Measurements from ENCODE around the gene NODAL. TPM values are rescaled to one million over a fixed set of nuclear protein-coding genes. Genes with fewer than 3 reads are reported as not detected.

NODAL gene
- total RNA-seq, 1 experiment from 2014 or later = not detected

- no peak for ATAC-seq
- Histone ChIP-seq H3K27me3 (ENCODE audit: low read length) (peaks cover 19% of the 10 kb centered on the region), H4K20me1 (ENCODE audit: low read length) (no peaks in the 10 kb centered on the region), H3K4me3 (ENCODE audit: low read length) (no peak overlapping the region), H3K9me3 (ENCODE audit: low read length) (no peaks in the 10 kb centered on the region), H3K27ac (ENCODE audit: low read length) (no peak overlapping the region), H3F3A (ENCODE audit: low read length, unreplicated experiment) (no peaks in the 10 kb centered on the region), H3K79me2 (ENCODE audit: low read length) (no peaks in the 10 kb centered on the region), H2AFZ (ENCODE audit: low read length) (no peak overlapping the region), H3K4me1 (ENCODE audit: insufficient read depth, low read length) (peaks cover 14% of the 10 kb centered on the region), H3K36me3 (ENCODE audit: low read depth, low read length) (no peaks in the 10 kb centered on the region), H3K9me2 (replicated peaks; ENCODE audit: low read length) (no peaks in the 10 kb centered on the region), H3K4me2 (ENCODE audit: low read length) (no peak overlapping the region), H3K9ac (ENCODE audit: low read length) (no peak overlapping the region)
- POLR2A ChIA-PET (ENCODE audit: unreplicated experiment) = no interaction called here
- CTCF ChIA-PET = no interaction called here
- DNase-seq = no peak
- TF ChIP-seq, protein P1, sequence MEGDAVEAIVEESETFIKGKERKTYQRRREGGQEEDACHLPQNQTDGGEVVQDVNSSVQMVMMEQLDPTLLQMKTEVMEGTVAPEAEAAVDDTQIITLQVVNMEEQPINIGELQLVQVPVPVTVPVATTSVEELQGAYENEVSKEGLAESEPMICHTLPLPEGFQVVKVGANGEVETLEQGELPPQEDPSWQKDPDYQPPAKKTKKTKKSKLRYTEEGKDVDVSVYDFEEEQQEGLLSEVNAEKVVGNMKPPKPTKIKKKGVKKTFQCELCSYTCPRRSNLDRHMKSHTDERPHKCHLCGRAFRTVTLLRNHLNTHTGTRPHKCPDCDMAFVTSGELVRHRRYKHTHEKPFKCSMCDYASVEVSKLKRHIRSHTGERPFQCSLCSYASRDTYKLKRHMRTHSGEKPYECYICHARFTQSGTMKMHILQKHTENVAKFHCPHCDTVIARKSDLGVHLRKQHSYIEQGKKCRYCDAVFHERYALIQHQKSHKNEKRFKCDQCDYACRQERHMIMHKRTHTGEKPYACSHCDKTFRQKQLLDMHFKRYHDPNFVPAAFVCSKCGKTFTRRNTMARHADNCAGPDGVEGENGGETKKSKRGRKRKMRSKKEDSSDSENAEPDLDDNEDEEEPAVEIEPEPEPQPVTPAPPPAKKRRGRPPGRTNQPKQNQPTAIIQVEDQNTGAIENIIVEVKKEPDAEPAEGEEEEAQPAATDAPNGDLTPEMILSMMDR (conservative IDR thresholded peaks at IDR 0.05; ENCODE audit: low read depth, low read length) = no peak
- TF ChIP-seq EZH2 (IDR thresholded peaks at IDR 0.05; ENCODE audit: low read length, unreplicated experiment) (no peak), EZH2phosphoT487 (IDR thresholded peaks at IDR 0.05; ENCODE audit: borderline replicate concordance, low read length) (no peak)
- BruUV-seq (replicated peaks) = no TSS peak
- intact Hi-C loops (cut with micrococcal nuclease) = no loop called here
Observed at GRCh38 chr10:70466951-70467350, 25.5 kb upstream of the NODAL start.

DNA sequence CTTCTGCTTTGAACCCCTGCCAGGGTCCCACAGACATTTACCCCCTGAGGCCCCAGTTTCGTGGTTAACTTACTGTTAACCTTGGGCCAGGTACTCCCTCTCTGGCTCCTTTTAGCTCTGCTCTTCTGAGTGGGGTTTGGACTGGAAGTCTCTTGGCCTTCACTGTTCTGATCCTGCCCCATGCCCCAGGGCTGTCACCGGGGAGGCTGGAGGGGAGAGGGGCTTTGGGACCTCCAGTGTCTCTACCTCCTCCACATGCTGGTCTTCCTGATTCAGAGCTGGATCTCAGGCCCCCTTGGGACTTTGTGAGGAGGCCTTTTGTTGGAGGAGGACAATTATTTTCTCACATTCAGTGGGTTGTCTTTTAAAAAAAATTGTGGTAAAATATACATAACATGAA is 24.4 kb upstream of the NODAL start:
- no peaks in the 10 kb centered on the region for H3K36me3 ChIP-seq (ENCODE audit: low read depth, low read length)
- intact Hi-C loops (cut with micrococcal nuclease) = no loop called here
- H2AFZ ChIP-seq (ENCODE audit: low read length) = no peak overlapping the region
- no peaks in the 10 kb centered on the region for H3K79me2 ChIP-seq (ENCODE audit: low read length)
- no peak overlapping the region for H3K27ac ChIP-seq (ENCODE audit: low read length)
- H3K4me3 ChIP-seq (ENCODE audit: low read length) = no peak overlapping the region
- TF ChIP-seq, protein P1 (conservative IDR thresholded peaks at IDR 0.05; ENCODE audit: low read depth, low read length) = no peak
- TF ChIP-seq EZH2 (IDR thresholded peaks at IDR 0.05; ENCODE audit: low read length, unreplicated experiment) (no peak), EZH2phosphoT487 (IDR thresholded peaks at IDR 0.05; ENCODE audit: borderline replicate concordance, low read length) (no peak)
- no peaks in the 10 kb centered on the region for H3K9me2 ChIP-seq (replicated peaks; ENCODE audit: low read length)
- H3K4me1 ChIP-seq (ENCODE audit: insufficient read depth, low read length) = peaks cover 19% of the 10 kb centered on the region
- no peak overlapping the region for H3K9ac ChIP-seq (ENCODE audit: low read length)
- BruUV-seq (replicated peaks) = no TSS peak
- CTCF ChIA-PET = no interaction called here
- no peak for DNase-seq
- peaks cover 19% of the 10 kb centered on the region for H3K27me3 ChIP-seq (ENCODE audit: low read length)
- H3K9me3 ChIP-seq (ENCODE audit: low read length) = no peaks in the 10 kb centered on the region
- no peaks in the 10 kb centered on the region for H3F3A ChIP-seq (ENCODE audit: low read length, unreplicated experiment)
- no peak overlapping the region for H3K4me2 ChIP-seq (ENCODE audit: low read length)
- ATAC-seq = no peak
- POLR2A ChIA-PET (ENCODE audit: unreplicated experiment) = no interaction called here
- no peaks in the 10 kb centered on the region for H4K20me1 ChIP-seq (ENCODE audit: low read length)

GRCh38 chr10:70465278-70465677 is 23.8 kb upstream of the NODAL start:
- Histone ChIP-seq H3F3A (ENCODE audit: low read length, unreplicated experiment) (no peaks in the 10 kb centered on the region), H3K9me2 (replicated peaks; ENCODE audit: low read length) (no peaks in the 10 kb centered on the region), H3K4me2 (ENCODE audit: low read length) (no peak overlapping the region), H2AFZ (ENCODE audit: low read length) (no peak overlapping the region), H4K20me1 (ENCODE audit: low read length) (no peaks in the 10 kb centered on the region), H3K9me3 (ENCODE audit: low read length) (no peaks in the 10 kb centered on the region), H3K36me3 (ENCODE audit: low read depth, low read length) (no peaks in the 10 kb centered on the region), H3K27ac (ENCODE audit: low read length) (no peak overlapping the region), H3K9ac (ENCODE audit: low read length) (no peak overlapping the region), H3K4me1 (ENCODE audit: insufficient read depth, low read length) (peaks cover 19% of the 10 kb centered on the region), H3K27me3 (ENCODE audit: low read length) (peaks cover 19% of the 10 kb centered on the region), H3K4me3 (ENCODE audit: low read length) (no peak overlapping the region), H3K79me2 (ENCODE audit: low read length) (no peaks in the 10 kb centered on the region)
- intact Hi-C loops (cut with micrococcal nuclease) = no loop called here
- CTCF ChIA-PET = no interaction called here
- ATAC-seq (no peak), DNase-seq (no peak)
- POLR2A ChIA-PET (ENCODE audit: unreplicated experiment) = no interaction called here
- no peak for TF ChIP-seq EZH2phosphoT487 (IDR thresholded peaks at IDR 0.05; ENCODE audit: borderline replicate concordance, low read length)
- TF ChIP-seq EZH2 (IDR thresholded peaks at IDR 0.05; ENCODE audit: low read length, unreplicated experiment) = no peak
- TF ChIP-seq, protein P1 (conservative IDR thresholded peaks at IDR 0.05; ENCODE audit: low read depth, low read length) = no peak
- BruUV-seq (replicated peaks) = no TSS peak
